Panc1 (cell line): ENCODE measurements around the gene RDX. TPM values are rescaled to one million over a fixed set of nuclear protein-coding genes. Genes with fewer than 3 reads are reported as not detected.

Source experiments
- ATAC-seq: fragments of 200-7000 bp; cut with Tn5 transposase; 2 replicates; pipeline ENCODE4 v1.9.1; 2020; ENCODE audit warnings: mild to moderate bottlenecking, moderate library complexity
- BruUV-seq: library from RNA; stranded (reverse); fragments of 400-500 nt; replicated peaks from 2 replicates; lab custom pipeline; 2021; lab: Mats Ljungman, UMichigan
- CTCF ChIA-PET: fragments of 300-600 bp; sonication (Branson Sonifier 250); formaldehyde crosslinking; loops from one replicate; lab custom pipeline; 2022; ENCODE audit warnings: antibody characterized with exemption; lab: Charles Lee
- POLR2A ChIA-PET: fragments of 300-600 bp; sonication (Branson Sonifier 250); formaldehyde crosslinking; loops from one replicate; lab custom pipeline; 2022; ENCODE audit warnings: antibody characterized with exemption; lab: Charles Lee
- DNase-seq: peaks from one replicate; pipeline ENCODE4 v3.0.0-alpha.2; 2010; ENCODE audit warnings: low read depth, low spot score
- H3K27ac ChIP-seq: 2 replicates; pipeline ENCODE4 v1.5.1; 2011; ENCODE audit warnings: mild to moderate bottlenecking, low read length, inconsistent platforms
- H3K27me3 ChIP-seq: fragments of 200-500 bp; sonication (Bioruptor generic); 2 replicates; pipeline ENCODE4 v1.6.0; 2014; ENCODE audit warnings: low read length, inconsistent platforms; ENCODE audit not compliant: control insufficient read depth, insufficient read depth
- H3K36me3 ChIP-seq: fragments of 200-500 bp; sonication (Bioruptor generic); 2 replicates; pipeline ENCODE4 v1.5.1; 2014; ENCODE audit warnings: inconsistent platforms, mild to moderate bottlenecking, low read length, moderate library complexity; ENCODE audit not compliant: control insufficient read depth, insufficient read depth
- H3K4me1 ChIP-seq: 2 replicates; pipeline ENCODE4 v1.5.1; 2011; ENCODE audit warnings: inconsistent platforms, mild to moderate bottlenecking, low read length, moderate library complexity; ENCODE audit not compliant: control insufficient read depth, insufficient read depth
- H3K4me3 ChIP-seq, 2 experiments: 2 replicates each; pipeline ENCODE4 v1.5.1; 2011 to 2012; ENCODE audit warnings: low read depth in 2 of 2, low read length in 2 of 2, mild to moderate bottlenecking in 2 of 2, inconsistent platforms in 1 of 2, moderate library complexity in 1 of 2
- H3K9me3 ChIP-seq: fragments of 200-500 bp; sonication (Bioruptor generic); 2 replicates; pipeline ENCODE4 v1.5.1; 2014; ENCODE audit warnings: low read depth, mild to moderate bottlenecking, inconsistent platforms, low read length, moderate library complexity; ENCODE audit not compliant: control insufficient read depth, insufficient read depth
- POLR2AphosphoS5 ChIP-seq: IDR thresholded peaks from 2 replicates; pipeline ENCODE4 v1.6.1; 2012; ENCODE audit warnings: mild to moderate bottlenecking, low read depth, low read length, moderate library complexity
- in situ Hi-C: cut with HindIII; loops from 2 replicates; pipeline ENCODE4 v1.10.0; 2016; ENCODE audit warnings: low sequenced_read_pairs, low pct_unique_long_range_greater_than_20kb
- intact Hi-C: fragments of 100-400 bp; cut with micrococcal nuclease; formaldehyde crosslinking; loops from one replicate; pipeline ENCODE4 v1.10.0; 2022; ENCODE audit not compliant: unreplicated experiment
- total RNA-seq: library from RNA; stranded (reverse); gene quantifications from one replicate; pipeline ENCODE4 v1.2.1, GENCODE V29; 2021; ENCODE audit not compliant: unreplicated experiment
- TF ChIP-seq, protein P1 (sequence below), 2 experiments: IDR thresholded peaks; 2 replicates each; pipeline ENCODE4 v1.6.1; 2011 to 2012; ENCODE audit warnings: low read depth in 2 of 2, control low read depth in 1 of 2, low read length in 1 of 2, mild to moderate bottlenecking in 1 of 2, moderate library complexity in 1 of 2; ENCODE audit not compliant: insufficient read depth in 1 of 2
- TF ChIP-seq, protein P2 (sequence below): fragments of 450-650 bp; IDR thresholded peaks from 2 replicates; pipeline ENCODE4 v1.5.1; 2017; ENCODE audit warnings: mild to moderate bottlenecking

Gene RDX
- total RNA-seq, 1 experiment from 2014 or later = 200 TPM

DNA sequence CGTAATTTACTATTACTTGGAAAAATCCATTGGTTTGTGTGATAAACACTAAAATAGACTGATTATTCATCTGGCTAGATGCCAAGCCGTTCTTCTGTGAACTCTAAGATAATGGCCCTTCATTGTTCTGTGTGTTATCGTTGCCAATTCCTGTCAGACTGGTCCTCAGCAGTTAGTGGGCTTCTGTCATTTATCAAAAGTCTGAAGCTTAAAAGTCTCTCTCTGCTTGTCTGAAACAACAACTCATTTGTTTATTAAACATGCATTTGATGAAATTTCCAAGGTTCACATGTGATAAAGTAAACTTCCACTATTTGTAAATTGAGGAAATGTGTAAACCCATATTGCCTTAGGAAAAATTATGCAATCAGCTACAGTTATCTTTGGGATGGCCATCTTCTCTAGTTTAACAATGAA, 21.1 kb upstream of the RDX start:
- no peak for TF ChIP-seq POLR2AphosphoS5
- TF ChIP-seq, protein P1, sequence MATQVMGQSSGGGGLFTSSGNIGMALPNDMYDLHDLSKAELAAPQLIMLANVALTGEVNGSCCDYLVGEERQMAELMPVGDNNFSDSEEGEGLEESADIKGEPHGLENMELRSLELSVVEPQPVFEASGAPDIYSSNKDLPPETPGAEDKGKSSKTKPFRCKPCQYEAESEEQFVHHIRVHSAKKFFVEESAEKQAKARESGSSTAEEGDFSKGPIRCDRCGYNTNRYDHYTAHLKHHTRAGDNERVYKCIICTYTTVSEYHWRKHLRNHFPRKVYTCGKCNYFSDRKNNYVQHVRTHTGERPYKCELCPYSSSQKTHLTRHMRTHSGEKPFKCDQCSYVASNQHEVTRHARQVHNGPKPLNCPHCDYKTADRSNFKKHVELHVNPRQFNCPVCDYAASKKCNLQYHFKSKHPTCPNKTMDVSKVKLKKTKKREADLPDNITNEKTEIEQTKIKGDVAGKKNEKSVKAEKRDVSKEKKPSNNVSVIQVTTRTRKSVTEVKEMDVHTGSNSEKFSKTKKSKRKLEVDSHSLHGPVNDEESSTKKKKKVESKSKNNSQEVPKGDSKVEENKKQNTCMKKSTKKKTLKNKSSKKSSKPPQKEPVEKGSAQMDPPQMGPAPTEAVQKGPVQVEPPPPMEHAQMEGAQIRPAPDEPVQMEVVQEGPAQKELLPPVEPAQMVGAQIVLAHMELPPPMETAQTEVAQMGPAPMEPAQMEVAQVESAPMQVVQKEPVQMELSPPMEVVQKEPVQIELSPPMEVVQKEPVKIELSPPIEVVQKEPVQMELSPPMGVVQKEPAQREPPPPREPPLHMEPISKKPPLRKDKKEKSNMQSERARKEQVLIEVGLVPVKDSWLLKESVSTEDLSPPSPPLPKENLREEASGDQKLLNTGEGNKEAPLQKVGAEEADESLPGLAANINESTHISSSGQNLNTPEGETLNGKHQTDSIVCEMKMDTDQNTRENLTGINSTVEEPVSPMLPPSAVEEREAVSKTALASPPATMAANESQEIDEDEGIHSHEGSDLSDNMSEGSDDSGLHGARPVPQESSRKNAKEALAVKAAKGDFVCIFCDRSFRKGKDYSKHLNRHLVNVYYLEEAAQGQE (IDR thresholded peaks at IDR 0.05; ENCODE audit: insufficient read depth in 1 of 2, low read depth in 2 of 2, low read length in 1 of 2) = no peak
- TF ChIP-seq, protein P2, sequence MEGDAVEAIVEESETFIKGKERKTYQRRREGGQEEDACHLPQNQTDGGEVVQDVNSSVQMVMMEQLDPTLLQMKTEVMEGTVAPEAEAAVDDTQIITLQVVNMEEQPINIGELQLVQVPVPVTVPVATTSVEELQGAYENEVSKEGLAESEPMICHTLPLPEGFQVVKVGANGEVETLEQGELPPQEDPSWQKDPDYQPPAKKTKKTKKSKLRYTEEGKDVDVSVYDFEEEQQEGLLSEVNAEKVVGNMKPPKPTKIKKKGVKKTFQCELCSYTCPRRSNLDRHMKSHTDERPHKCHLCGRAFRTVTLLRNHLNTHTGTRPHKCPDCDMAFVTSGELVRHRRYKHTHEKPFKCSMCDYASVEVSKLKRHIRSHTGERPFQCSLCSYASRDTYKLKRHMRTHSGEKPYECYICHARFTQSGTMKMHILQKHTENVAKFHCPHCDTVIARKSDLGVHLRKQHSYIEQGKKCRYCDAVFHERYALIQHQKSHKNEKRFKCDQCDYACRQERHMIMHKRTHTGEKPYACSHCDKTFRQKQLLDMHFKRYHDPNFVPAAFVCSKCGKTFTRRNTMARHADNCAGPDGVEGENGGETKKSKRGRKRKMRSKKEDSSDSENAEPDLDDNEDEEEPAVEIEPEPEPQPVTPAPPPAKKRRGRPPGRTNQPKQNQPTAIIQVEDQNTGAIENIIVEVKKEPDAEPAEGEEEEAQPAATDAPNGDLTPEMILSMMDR = no peak
- no TSS peak for BruUV-seq
- H3K27ac ChIP-seq = no peak overlapping the region
- DNase-seq (no peak), ATAC-seq (no peak)
- intact Hi-C loops = no loop called here
- in situ Hi-C loops = no loop called here
- POLR2A ChIA-PET = interaction anchor here (0.7 kb wide), 1 partner anchor 209 kb away, joined by 8 read pairs; no protein-coding TSS in a partner anchor
- H3K4me3 ChIP-seq = no peak overlapping the region
- no peaks in the 10 kb centered on the region for H3K36me3 ChIP-seq
- H3K4me1 ChIP-seq = no peaks in the 10 kb centered on the region
- CTCF ChIA-PET = no interaction called here
- H3K9me3 ChIP-seq = no peaks in the 10 kb centered on the region
- no peaks in the 10 kb centered on the region for H3K27me3 ChIP-seq

DNA sequence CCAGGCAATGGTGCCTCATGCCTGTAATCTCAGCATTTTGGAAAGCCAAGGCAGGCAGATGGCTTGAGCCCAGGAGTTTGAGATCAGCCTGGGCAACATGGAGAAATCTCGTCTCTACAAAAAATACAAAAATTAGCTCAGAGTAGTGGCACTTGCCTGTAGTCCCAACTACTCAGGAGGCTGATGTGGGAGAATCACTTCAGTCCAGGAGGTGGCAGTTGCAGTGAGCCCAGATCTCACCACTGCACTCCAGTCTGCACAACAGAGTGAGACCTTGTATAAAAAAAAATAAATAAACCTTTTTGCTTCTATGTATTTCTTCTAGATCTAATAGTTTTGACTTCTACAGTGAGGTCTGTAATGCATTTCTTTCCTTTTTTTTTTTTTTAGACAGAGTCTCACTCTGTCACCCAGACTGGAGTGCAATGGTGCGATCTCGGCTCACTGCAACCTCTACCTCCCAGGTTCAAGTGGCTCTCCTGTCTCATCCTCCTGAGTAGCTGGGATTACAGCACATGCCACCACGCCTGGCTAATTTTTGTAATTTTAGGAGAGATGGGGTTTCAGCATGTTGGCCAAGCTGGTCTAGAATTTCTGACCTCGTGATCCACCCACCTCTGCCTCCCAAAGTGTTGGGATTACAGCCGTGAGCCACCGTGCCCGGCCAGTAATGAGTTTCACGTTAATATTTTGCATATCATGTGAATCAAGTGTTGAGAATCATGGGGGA, 18.1 kb upstream of the RDX start:
- no peaks in the 10 kb centered on the region for H3K27me3 ChIP-seq
- no peak for TF ChIP-seq POLR2AphosphoS5
- TF ChIP-seq, protein P2 = 0 out of 2 replicates have a peak, but pooled peaks have one; percentile 11
- no peak overlapping the region for H3K4me3 ChIP-seq
- intact Hi-C loops (no loop called here), in situ Hi-C loops (no loop called here)
- ATAC-seq (peak; percentile 80; the same call in 1 of the 2 replicates), DNase-seq (no peak)
- CTCF ChIA-PET = interaction anchor here (0.8 kb wide), 1 partner anchor 10 kb away, joined by 3 read pairs; no protein-coding TSS in a partner anchor
- no peaks in the 10 kb centered on the region for H3K9me3 ChIP-seq
- no peaks in the 10 kb centered on the region; the same call in 1 of the 2 replicates for H3K4me1 ChIP-seq
- H3K27ac ChIP-seq = no peak overlapping the region
- POLR2A ChIA-PET = interaction anchor here (0.5 kb wide), 1 partner anchor 187 kb away, joined by 4 read pairs; no protein-coding TSS in a partner anchor
- H3K36me3 ChIP-seq = no peaks in the 10 kb centered on the region
- BruUV-seq = no TSS peak
